Measurements from ENCODE around the gene CLEC10A.

DNA sequence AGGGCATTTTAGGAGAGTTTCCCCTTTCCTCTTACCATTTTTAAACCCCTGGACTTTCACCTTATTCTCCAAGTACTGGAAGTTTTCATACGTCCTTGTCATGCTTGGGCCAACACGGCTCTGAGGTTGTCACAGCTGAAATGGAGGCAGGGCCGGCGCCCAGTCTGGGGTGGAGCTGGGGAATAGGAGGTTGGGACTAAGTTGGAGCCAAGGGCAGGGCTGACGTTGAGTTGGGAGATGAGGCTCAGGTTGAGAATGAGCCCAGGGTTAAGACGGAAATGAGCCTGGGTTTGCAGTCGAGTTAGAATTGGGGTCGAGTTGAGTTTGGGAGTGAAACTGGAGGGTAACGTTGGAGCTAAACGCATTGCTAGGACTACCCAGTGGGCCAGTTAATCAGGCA, 1.3 kb downstream of the CLEC10A start:
- TF ChIP-seq, protein P1, sequence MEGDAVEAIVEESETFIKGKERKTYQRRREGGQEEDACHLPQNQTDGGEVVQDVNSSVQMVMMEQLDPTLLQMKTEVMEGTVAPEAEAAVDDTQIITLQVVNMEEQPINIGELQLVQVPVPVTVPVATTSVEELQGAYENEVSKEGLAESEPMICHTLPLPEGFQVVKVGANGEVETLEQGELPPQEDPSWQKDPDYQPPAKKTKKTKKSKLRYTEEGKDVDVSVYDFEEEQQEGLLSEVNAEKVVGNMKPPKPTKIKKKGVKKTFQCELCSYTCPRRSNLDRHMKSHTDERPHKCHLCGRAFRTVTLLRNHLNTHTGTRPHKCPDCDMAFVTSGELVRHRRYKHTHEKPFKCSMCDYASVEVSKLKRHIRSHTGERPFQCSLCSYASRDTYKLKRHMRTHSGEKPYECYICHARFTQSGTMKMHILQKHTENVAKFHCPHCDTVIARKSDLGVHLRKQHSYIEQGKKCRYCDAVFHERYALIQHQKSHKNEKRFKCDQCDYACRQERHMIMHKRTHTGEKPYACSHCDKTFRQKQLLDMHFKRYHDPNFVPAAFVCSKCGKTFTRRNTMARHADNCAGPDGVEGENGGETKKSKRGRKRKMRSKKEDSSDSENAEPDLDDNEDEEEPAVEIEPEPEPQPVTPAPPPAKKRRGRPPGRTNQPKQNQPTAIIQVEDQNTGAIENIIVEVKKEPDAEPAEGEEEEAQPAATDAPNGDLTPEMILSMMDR (IDR thresholded peaks at IDR 0.05; ENCODE audit: insufficient read depth, low read length, poor library complexity, severe bottlenecking): no peak
- TF ChIP-seq EZH2phosphoT487 (conservative IDR thresholded peaks at IDR 0.05; ENCODE audit: low read length): no peak
